GM23338 (cell line): ENCODE data around the gene EYA2.

Experiments used
- CREB1 ChIP-seq: fragments of 250-450 bp; sonication (Bioruptor Pico); IDR thresholded peaks from 2 replicates; pipeline ENCODE4 v1.5.0; 2020; ENCODE audit warnings: low read depth, mild to moderate bottlenecking, moderate library complexity
- CTCF ChIP-seq, 2 experiments: fragments of 200-600 bp in 1 of 2; sonication (generic) in 1 of 2; conservative IDR thresholded peaks; 2 replicates each; pipeline versions ENCODE4 v1.5.1 to v1.6.1; 2016 to 2017; ENCODE audit warnings: antibody characterized with exemption in 2 of 2, low read depth in 2 of 2, mild to moderate bottlenecking in 2 of 2, moderate library complexity in 1 of 2
- EZH2 ChIP-seq: fragments of 200-600 bp; sonication (generic); IDR thresholded peaks from one replicate; pipeline ENCODE4 v1.8.0; 2017; ENCODE audit warnings: antibody characterized with exemption, mild to moderate bottlenecking, low read depth; ENCODE audit not compliant: unreplicated experiment
- EZH2phosphoT487 ChIP-seq: fragments of 200-600 bp; sonication (generic); IDR thresholded peaks from one replicate; pipeline ENCODE4 v1.8.1; 2018; ENCODE audit warnings: antibody characterized with exemption; ENCODE audit not compliant: unreplicated experiment
- JUNB ChIP-seq: IDR thresholded peaks from one replicate; pipeline ENCODE4 v1.6.1; 2016; ENCODE audit warnings: antibody characterized with exemption; ENCODE audit not compliant: unreplicated experiment
- NANOG ChIP-seq: IDR thresholded peaks from 2 replicates; pipeline ENCODE4 v1.6.1; 2016; ENCODE audit warnings: antibody characterized with exemption, borderline replicate concordance
- POLR2AphosphoS5 ChIP-seq: IDR thresholded peaks from 2 replicates; pipeline ENCODE4 v1.6.1; 2016; ENCODE audit warnings: antibody characterized with exemption, low read depth
- REST ChIP-seq: IDR thresholded peaks from one replicate; pipeline ENCODE4 v1.6.1; 2018; ENCODE audit warnings: antibody characterized with exemption; ENCODE audit not compliant: unreplicated experiment
- STAT1 ChIP-seq: IDR thresholded peaks from one replicate; pipeline ENCODE4 v1.6.1; 2016; ENCODE audit warnings: antibody characterized with exemption; ENCODE audit not compliant: unreplicated experiment
- ZNF114 ChIP-seq: fragments of 250-450 bp; sonication (Bioruptor Pico); IDR thresholded peaks from 2 replicates; pipeline ENCODE4 v1.5.0; 2020; ENCODE audit warnings: mild to moderate bottlenecking, moderate library complexity
- ZNF331 ChIP-seq: fragments of 250-450 bp; sonication (Bioruptor Pico); IDR thresholded peaks from 2 replicates; pipeline ENCODE4 v1.5.0; 2020; ENCODE audit warnings: low read depth, mild to moderate bottlenecking, moderate library complexity

DNA sequence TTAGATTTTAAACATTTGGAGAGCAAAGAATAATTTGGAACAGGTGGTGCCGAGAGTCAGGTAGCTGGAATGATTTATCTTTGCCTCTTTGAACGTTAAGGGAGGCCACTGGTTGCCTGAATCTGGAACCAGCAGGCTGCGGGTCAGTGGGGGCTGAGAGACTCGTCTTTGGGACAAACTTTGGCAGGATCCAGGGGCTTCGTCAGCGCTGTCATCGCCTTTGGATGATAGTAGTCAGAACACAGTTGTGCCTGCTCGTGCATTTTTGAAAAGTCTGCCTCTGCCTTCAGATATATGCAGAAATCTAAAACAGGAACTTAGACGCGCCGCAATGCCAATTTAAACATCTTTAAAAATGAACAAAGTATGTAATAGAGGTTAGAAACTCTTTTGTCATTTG lies 5.0 kb downstream of the EYA2 start:
- no peak for TF ChIP-seq ZNF114 (CRISPR knock-in tag)
- no peak for TF ChIP-seq CTCF (conservative IDR thresholded peaks at IDR 0.05; ENCODE audit: low read depth in 2 of 2)
- TF ChIP-seq REST, result no peak
- TF ChIP-seq EZH2phosphoT487, result no peak
- no peak for TF ChIP-seq POLR2AphosphoS5
- no peak for TF ChIP-seq NANOG
- no peak for TF ChIP-seq EZH2
- no peak for TF ChIP-seq CREB1
- no peak for TF ChIP-seq JUNB
- TF ChIP-seq STAT1, result no peak
- no peak for TF ChIP-seq ZNF331 (CRISPR knock-in tag)
